PFSK-1 (cell line): ENCODE results near the gene ITGA3.

Source experiments
- FOXP2 ChIP-seq: optimal IDR thresholded peaks from 2 replicates; pipeline ENCODE3; 2011; ENCODE audit warnings: borderline replicate concordance, control low read depth, inconsistent platforms; ENCODE audit not compliant: insufficient read depth; ENCODE audit errors: extremely low read length, extremely low read depth
- POLR2AphosphoS5 ChIP-seq: IDR thresholded peaks from 2 replicates; pipeline ENCODE4 v1.6.1; 2012; ENCODE audit warnings: low read depth, mild to moderate bottlenecking, control low read depth, low read length, moderate library complexity
- REST ChIP-seq, 2 experiments: IDR thresholded peaks; 2 replicates each; pipeline versions ENCODE4 v1.6.1 to v1.8.0; 2011 to 2012; ENCODE audit warnings: low read depth in 2 of 2, low read length in 2 of 2, control low read depth in 1 of 2, inconsistent platforms in 1 of 2, mild to moderate bottlenecking in 1 of 2, moderate library complexity in 1 of 2; ENCODE audit not compliant: insufficient read depth in 1 of 2
- SIN3A ChIP-seq: IDR thresholded peaks from 2 replicates; pipeline ENCODE4 v1.6.1; 2012; ENCODE audit warnings: mild to moderate bottlenecking, low read length, moderate library complexity, borderline replicate concordance; ENCODE audit not compliant: insufficient read depth
- TAF1 ChIP-seq: IDR thresholded peaks from 2 replicates; pipeline ENCODE4 v1.6.1; 2012; ENCODE audit warnings: low read length, control low read depth, borderline replicate concordance; ENCODE audit not compliant: insufficient read depth

The ITGA3 gene

GRCh38 chr17:50075446-50076032 is 19.6 kb downstream of the ITGA3 start:
- TF ChIP-seq REST (IDR thresholded peaks at IDR 0.05; ENCODE audit: insufficient read depth in 1 of 2, low read depth in 2 of 2, low read length in 2 of 2), result no peak
- TF ChIP-seq POLR2AphosphoS5, result no peak
- TF ChIP-seq TAF1, result no peak
- no peak for TF ChIP-seq FOXP2
- TF ChIP-seq SIN3A, result no peak

GRCh38 chr17:50076221-50076590 is 20.3 kb downstream of the ITGA3 start:
- TF ChIP-seq FOXP2 (no peak), REST (IDR thresholded peaks at IDR 0.05; ENCODE audit: insufficient read depth in 1 of 2, low read depth in 2 of 2, low read length in 2 of 2) (no peak), TAF1 (no peak), SIN3A (no peak), POLR2AphosphoS5 (no peak)

GRCh38 chr17:50076591-50077235 is 20.8 kb downstream of the ITGA3 start:
- no peak for TF ChIP-seq REST (IDR thresholded peaks at IDR 0.05; ENCODE audit: insufficient read depth in 1 of 2, low read depth in 2 of 2, low read length in 2 of 2)
- no peak for TF ChIP-seq FOXP2
- TF ChIP-seq SIN3A, result no peak
- no peak for TF ChIP-seq POLR2AphosphoS5
- TF ChIP-seq TAF1, result no peak

- no peak for TF ChIP-seq SIN3A
- TF ChIP-seq TAF1, result no peak
- TF ChIP-seq POLR2AphosphoS5, result no peak
- TF ChIP-seq FOXP2, result no peak
- TF ChIP-seq REST (IDR thresholded peaks at IDR 0.05; ENCODE audit: insufficient read depth in 1 of 2, low read depth in 2 of 2, low read length in 2 of 2), result no peak
Measured at GRCh38 chr17:50078430-50078829, 22.5 kb downstream of the ITGA3 start.

GRCh38 chr17:50079334-50080095 is 23.6 kb downstream of the ITGA3 start:
- no peak for TF ChIP-seq SIN3A
- TF ChIP-seq TAF1, result no peak
- TF ChIP-seq POLR2AphosphoS5, result no peak
- TF ChIP-seq REST (IDR thresholded peaks at IDR 0.05; ENCODE audit: insufficient read depth in 1 of 2, low read depth in 2 of 2, low read length in 2 of 2), result no peak
- TF ChIP-seq FOXP2, result no peak
